RCC 7860 (cell line): ENCODE measurements around the gene PTBP1.

Source experiments
- DNase-seq: peaks from one replicate; pipeline ENCODE4 v3.0.0-alpha.2; 2015; ENCODE audit warnings: low spot score
- FAIRE-seq: peaks from 2 replicates; lab custom pipeline; 2012; peaks lifted over from hg19 to GRCh38; lab: Jason Lieb, UNC

PTBP1 gene

GRCh38 chr19:795691-796581 is 1.3 kb upstream of the PTBP1 start:
- no peak for FAIRE-seq

GRCh38 chr19:797528-798414 is 519 bp downstream of the PTBP1 start:
- DNase-seq = peak; percentile 79
- FAIRE-seq = no peak

More at GRCh38 chr19:795691-796581, 1.3 kb upstream of the PTBP1 start:
- DNase-seq = no peak

- peak; percentile 52 for DNase-seq
- FAIRE-seq = no peak
Observed at GRCh38 chr19:798415-799075, 1.3 kb downstream of the PTBP1 start.

- DNase-seq (peak; percentile 30), FAIRE-seq (no peak)
Observed at GRCh38 chr19:799076-799881, 2.0 kb downstream of the PTBP1 start.

- FAIRE-seq (no peak), DNase-seq (no peak)
Observed at GRCh38 chr19:800360-801029, 3.2 kb downstream of the PTBP1 start.

- no peak for DNase-seq
- no peak for FAIRE-seq
Observed at GRCh38 chr19:801030-801860, 4.0 kb downstream of the PTBP1 start.

- DNase-seq = no peak
Observed at GRCh38 chr19:801861-802497, 4.7 kb downstream of the PTBP1 start.

GRCh38 chr19:802498-803098 is 5.3 kb downstream of the PTBP1 start:
- FAIRE-seq (no peak), DNase-seq (no peak)

More at GRCh38 chr19:801861-802497, 4.7 kb downstream of the PTBP1 start:
- no peak for FAIRE-seq

- FAIRE-seq = no peak
- DNase-seq = no peak
Observed at GRCh38 chr19:803099-803561, 5.9 kb downstream of the PTBP1 start.

GRCh38 chr19:803686-804418 is 6.6 kb downstream of the PTBP1 start:
- no peak for FAIRE-seq

GRCh38 chr19:804419-805165 is 7.3 kb downstream of the PTBP1 start:
- no peak for FAIRE-seq
- DNase-seq = no peak

More at GRCh38 chr19:803686-804418, 6.6 kb downstream of the PTBP1 start:
- DNase-seq = no peak

- FAIRE-seq = no peak
- no peak for DNase-seq
Observed at GRCh38 chr19:805166-805551, 7.9 kb downstream of the PTBP1 start.

- FAIRE-seq (no peak), DNase-seq (no peak)
Observed at GRCh38 chr19:805600-806550, 8.6 kb downstream of the PTBP1 start.

- no peak for FAIRE-seq
- no peak for DNase-seq
Observed at GRCh38 chr19:806815-807421, 9.7 kb downstream of the PTBP1 start.
